IMR-90 (cell line): ENCODE data around the gene CUL4A.

Experiments
- BHLHE40 ChIP-seq: fragments of 150-350 bp; IDR thresholded peaks from 2 replicates; pipeline ENCODE4 v1.6.1; 2016; ENCODE audit warnings: mild to moderate bottlenecking, low read depth, low read length
- CHD1 ChIP-seq: IDR thresholded peaks from 2 replicates; pipeline ENCODE4 v1.6.1; 2012; ENCODE audit warnings: low read depth, low read length, improper control_type of control experiment
- CTCF ChIP-seq: conservative IDR thresholded peaks from 2 replicates; pipeline ENCODE4 v1.5.1; 2012; ENCODE audit warnings: mild to moderate bottlenecking, low read depth, low read length, improper control_type of control experiment
- FOS ChIP-seq: fragments of 150-350 bp; IDR thresholded peaks from 2 replicates; pipeline ENCODE4 v1.6.1; 2016; ENCODE audit warnings: low read depth, low read length
- MAFK ChIP-seq: IDR thresholded peaks from 2 replicates; pipeline ENCODE4 v1.6.1; 2012; ENCODE audit warnings: low read depth, low read length, improper control_type of control experiment
- MAZ ChIP-seq: IDR thresholded peaks from 2 replicates; pipeline ENCODE4 v1.6.1; 2012; ENCODE audit warnings: low read depth, mild to moderate bottlenecking, low read length, improper control_type of control experiment, moderate library complexity, borderline replicate concordance
- MXI1 ChIP-seq: IDR thresholded peaks from 2 replicates; pipeline ENCODE4 v1.6.1; 2012; ENCODE audit warnings: low read depth, mild to moderate bottlenecking, low read length, moderate library complexity, borderline replicate concordance
- POLR2A ChIP-seq: IDR thresholded peaks from 2 replicates; pipeline ENCODE4 v1.6.1; 2012; ENCODE audit warnings: mild to moderate bottlenecking, low read depth, low read length
- RCOR1 ChIP-seq: IDR thresholded peaks from 2 replicates; pipeline ENCODE4 v1.6.1; 2012; ENCODE audit warnings: mild to moderate bottlenecking, low read length, improper control_type of control experiment; ENCODE audit not compliant: insufficient replicate concordance
- RFX5 ChIP-seq: IDR thresholded peaks from 2 replicates; pipeline ENCODE4 v1.8.0; 2012; ENCODE audit warnings: low read depth, mild to moderate bottlenecking, low read length, moderate library complexity
- USF2 ChIP-seq: fragments of 150-350 bp; IDR thresholded peaks from 2 replicates; pipeline ENCODE4 v1.6.1; 2017; ENCODE audit warnings: mild to moderate bottlenecking, antibody characterized with exemption, low read length, low read depth

GRCh38 chr13:113283904-113284303 lies 74.5 kb downstream of the CUL4A start:
- TF ChIP-seq POLR2A (no peak), CTCF (no peak), RCOR1 (no peak), MAFK (no peak), USF2 (no peak), MAZ (no peak), FOS (no peak), BHLHE40 (no peak), MXI1 (no peak), CHD1 (no peak), RFX5 (no peak)
